ENCODE data around the gene SLC38A10.

- TF ChIP-seq SMARCE1 (IDR thresholded peaks at IDR 0.05; ENCODE audit: borderline replicate concordance) (no peak), CTCF (CRISPR knock-in tag; IDR thresholded peaks at IDR 0.05) (no peak), ZBTB21 (CRISPR knock-in tag; IDR thresholded peaks at IDR 0.05) (no peak), NR2F1 (CRISPR knock-in tag; IDR thresholded peaks at IDR 0.05) (no peak)
Observed at GRCh38 chr17:81233316-81233715, 61.8 kb downstream of the SLC38A10 start.

Data from HepG2 (cell line).